Activated CD4-positive, alpha-beta T cell treated with anti-CD3 and anti-CD28 coated beads, Interleukin-2, amount 50 U/mL, for 24 hours (primary cell): ENCODE data around the gene OR2AJ1.

Source experiments
- DNase-seq, 2 donors: peaks; one replicate each; pipeline ENCODE4 v3.0.0-alpha.2; 2020; ENCODE audit warnings: low read depth in 1 of 2, low spot score in 1 of 2

OR2AJ1 gene, protein sequence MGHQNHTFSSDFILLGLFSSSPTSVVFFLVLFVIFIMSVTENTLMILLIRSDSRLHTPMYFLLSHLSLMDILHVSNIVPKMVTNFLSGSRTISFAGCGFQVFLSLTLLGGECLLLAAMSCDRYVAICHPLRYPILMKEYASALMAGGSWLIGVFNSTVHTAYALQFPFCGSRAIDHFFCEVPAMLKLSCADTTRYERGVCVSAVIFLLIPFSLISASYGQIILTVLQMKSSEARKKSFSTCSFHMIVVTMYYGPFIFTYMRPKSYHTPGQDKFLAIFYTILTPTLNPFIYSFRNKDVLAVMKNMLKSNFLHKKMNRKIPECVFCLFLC

DNA sequence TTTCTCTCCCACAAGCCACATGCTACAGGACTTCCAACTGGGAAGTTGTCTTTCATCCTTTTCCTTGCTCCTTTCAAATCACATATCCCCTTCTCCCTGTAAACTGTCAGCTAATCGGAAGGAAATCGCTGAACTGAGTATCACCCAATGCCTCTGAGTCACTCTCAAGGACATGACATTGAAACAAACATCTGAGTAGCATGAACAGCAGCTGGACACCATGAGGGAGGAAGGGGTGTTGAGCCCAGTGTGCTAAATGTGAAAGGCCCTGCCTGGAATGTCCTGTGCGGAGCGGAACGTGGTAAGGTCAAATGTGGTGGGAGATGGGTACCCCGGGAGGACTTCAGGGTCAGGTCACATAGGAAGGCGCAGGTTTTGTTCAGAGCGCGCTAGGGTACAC is at the start of gene OR2AJ1:
Gene OR2AJ1, plus strand, starts transcription at position 22 of the 400 bp plus-strand sequence. CDS start 8,880 bp downstream, outside the sequence.
- DNase-seq: no peak

DNA sequence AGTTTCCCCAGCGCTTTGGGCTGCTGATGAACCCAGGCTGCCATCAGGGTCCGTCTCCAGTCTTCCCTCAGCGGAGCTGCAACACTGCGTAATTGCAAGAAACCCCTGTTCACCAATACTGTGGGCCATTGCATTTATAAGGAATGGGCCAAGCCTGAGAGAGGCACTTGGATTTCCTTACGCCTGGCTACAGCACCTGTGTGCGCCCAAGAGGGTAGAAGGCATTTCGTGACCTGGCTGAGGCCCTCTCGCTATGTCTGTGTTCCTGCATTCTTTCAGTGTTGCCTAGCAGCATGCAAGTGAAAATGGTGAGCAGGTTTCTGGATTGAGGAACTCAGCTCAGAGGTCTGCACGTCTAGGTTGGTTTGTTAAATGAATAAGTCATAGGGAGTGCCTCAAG is 41.3 kb upstream of the OR2AJ1 start:
- no peak for DNase-seq

DNA sequence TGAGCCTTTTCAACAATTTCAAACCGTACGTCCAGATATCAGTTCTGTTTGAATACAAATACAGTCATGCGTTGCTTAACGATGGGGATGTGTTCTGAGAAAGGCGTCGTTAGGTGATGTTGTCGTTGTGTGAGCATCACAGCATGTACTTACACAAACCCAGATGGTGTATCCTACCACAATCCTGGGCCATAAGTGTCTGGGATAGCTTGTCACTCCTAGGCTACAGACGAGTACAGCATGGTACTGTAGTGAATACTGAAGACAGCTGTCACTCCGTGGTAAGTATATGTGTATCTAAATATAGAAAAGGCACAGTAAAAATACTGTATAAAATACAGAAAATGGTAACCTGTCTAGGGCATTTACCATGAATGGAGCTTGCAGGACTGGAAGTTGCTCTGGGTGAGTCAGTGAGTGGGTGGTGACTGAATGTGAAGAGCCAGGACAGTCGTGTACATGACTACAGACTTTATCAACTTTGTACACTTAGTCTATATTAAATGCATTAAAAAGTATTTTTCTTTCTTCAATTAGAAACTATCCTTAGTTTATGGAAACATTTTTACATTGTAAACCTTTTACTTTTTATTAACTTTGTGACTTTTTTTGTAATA is 39.8 kb upstream of the OR2AJ1 start:
- DNase-seq: no peak

DNA sequence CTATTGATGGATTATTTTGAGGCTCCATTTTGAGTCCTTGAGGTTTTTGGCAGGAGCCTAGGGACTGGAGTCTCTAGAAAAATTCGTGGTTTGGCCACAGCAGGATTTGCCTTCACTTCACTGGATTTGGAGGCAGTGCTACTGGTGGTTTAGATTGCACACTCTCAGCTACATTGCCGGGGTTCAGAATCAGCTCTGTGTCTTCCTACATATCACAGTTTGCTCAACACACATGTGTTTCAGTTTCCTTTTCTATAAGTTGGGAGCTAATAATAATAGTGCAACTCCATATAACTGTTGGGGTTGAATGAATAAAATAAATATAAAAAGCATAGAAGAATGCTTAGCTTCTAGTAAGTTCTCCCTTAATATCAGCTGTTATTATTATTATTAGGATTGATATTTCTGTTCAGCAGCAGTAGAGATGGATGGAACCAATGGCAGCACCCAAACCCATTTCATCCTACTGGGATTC is 29.5 kb upstream of the OR2AJ1 start, which contains the start of gene OR2W3:
Gene OR2W3, plus strand, starts transcription at position 425 of the 475 bp plus-strand sequence. Its CDS starts 0 bp downstream, at position 425.
- no peak for DNase-seq

DNA sequence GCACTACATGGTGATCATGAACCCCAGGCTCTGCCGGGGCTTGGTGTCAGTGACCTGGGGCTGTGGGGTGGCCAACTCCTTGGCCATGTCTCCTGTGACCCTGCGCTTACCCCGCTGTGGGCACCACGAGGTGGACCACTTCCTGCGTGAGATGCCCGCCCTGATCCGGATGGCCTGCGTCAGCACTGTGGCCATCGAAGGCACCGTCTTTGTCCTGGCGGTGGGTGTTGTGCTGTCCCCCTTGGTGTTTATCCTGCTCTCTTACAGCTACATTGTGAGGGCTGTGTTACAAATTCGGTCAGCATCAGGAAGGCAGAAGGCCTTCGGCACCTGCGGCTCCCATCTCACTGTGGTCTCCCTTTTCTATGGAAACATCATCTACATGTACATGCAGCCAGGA is 28.7 kb upstream of the OR2AJ1 start:
- no peak for DNase-seq

DNA sequence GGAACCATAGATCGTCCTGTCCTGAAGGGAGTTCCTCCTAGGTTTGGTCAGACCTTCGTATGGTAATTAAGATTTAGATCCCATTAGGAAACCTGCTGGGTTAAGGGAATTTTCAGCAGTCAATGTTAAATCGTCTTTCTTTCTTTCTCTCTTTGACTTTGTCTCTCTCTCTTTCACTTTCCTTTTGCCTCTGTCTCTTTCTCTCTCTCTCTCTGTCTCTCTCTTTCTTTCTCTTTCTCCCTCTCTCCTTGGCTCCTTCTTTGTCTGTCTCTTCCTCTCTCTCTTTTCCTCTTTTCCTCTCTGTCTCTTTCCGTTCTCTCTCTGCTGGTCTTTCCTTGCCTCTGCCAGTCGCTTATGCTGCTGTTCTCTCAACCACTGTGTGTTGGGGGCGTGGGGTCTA is 20.6 kb upstream of the OR2AJ1 start:
- no peak for DNase-seq

DNA sequence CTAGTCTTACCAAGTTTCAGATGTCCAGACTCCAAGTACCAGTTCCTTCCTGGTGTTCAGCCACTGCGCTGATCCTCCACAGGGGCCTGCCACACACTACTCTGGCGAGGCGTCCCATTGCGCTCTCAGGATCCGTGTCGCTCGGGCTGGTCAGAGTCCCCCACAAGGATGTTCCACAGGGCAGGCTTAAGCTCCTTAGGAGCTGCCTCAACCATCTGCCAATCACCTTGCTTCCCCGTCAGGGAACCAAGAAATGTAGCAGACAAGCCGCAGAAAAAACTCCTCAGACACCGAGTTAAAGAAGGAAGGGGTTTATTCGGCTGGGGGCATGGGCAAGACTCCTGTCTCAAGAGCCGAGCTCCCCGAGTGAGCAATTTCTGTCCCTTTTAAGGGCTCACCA is 19.5 kb upstream of the OR2AJ1 start:
- no peak for DNase-seq

DNA sequence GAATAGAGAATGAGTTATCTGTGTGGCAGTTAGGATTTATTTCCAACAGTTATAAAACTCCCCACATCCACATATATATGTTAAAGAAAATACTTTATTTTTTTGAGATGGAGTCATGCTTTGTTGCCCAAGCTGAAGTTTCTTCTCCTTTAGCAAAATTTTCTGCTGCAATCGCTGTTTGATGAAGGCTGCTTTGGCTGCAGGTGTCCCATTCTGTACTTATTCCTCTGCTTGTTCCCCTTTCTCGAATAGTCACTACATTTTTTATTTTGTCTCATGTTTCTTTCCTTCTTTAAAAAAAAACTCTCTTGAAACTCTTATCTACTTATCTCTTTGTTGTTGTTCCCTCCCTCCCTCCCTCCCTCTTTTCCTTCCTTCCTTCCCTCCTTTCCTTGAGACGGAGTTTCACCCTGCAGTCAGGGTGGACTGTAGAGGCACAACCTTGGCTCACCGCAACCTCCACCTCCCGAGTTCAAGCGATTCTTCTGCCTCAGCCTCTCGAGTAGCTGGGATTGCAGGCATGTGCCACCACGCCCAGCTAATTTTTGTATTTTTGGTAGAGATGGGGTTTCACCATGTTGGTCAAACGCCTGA is 18.7 kb upstream of the OR2AJ1 start:
- no peak for DNase-seq

DNA sequence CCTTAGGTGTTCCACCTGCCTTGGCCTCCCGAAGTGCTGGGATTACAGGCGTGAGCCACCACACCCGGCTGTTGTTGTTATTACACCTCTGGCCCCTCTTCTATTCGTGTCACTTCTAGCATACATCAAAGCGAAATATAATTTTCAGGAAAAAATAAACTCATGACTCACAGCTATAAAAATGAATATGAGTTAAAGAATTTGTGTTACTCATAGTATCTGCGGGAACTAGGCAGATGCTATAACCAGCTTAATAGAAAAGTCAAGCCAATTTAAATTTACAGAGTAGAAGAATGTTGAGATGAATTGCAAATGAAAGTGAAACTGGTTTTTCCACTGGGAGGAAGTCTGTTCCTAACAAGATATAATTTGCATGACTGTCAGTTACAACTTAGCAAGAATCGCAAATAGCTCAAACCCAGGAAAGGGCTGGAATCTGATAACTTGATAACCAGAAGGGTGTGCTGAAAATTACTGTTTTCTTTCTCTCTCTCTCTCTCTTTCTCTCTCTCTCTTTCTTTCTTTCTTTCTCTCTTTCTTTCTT is 18.1 kb upstream of the OR2AJ1 start:
- DNase-seq: peak in 1 of 2 donors; percentile 8

DNA sequence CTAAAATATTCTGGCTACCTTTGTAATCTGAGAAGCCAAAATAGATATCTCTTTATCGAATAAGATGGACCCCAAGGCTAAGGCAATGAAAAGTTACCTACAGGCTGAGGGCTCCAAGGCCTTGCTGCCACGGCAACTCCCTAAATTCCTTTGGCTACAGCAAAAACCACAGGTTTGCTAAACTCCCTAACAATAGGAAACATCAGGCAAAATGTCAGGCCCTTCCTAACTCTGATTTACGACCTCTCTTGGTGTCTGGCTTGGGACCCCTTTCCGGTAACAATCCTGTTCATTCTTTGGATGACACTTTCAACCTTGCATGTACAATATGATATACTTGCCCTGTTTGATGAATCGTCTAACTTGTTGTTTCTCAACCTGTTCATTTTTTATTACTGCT is 15.9 kb upstream of the OR2AJ1 start:
- no peak for DNase-seq

DNA sequence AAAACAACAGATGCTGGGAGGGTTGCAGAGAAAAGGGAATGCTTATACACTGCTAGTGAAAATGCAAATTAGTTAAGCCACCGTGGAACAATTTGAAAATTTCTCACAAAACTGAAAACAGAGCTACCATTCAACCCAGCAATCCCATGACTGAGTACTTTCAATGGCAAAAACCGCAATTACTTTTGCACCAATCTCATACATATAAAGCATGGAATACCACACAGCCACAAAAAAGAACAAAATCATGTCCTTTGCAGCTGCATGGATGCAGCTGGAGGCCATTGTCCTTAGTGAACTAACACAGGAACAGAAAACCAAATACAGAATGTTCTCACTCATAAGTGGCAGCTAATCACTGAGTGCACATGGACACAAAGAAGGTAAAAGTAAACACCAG is 10.9 kb upstream of the OR2AJ1 start:
- DNase-seq: no peak

DNA sequence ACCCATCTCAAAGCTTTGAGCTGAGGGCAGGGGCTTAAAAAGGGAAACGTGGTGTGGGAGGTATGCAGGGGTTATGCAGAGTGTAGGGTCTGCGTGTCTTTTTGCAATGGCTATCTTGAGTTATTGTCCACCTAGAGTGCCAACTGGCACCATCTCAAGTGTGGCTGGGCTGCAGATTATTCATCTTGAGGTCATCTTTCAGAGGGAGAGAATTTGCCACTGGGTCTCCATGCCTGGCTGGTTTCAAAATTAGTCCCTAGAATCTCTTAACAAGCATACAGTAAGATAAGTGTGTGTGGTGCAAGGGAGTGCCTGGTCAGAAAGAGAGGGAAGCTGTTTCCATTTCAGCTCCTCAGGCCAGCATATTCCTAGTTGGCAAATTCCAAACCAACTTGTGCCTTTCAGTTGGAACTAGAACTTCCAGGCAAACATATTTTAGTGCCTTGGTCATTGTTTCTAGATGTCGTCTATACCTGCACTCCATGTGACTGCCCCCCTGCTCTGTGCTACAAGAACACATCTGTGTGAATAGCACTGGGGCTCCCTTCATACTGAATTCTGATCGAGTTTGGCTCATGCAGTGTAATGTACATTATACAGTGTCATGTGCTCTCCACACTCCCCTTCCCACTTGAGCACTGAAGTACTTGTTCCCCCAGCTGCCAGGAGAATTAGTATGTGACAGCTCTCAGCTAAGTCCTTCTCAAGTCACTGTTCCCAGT is 9.6 kb upstream of the OR2AJ1 start:
- DNase-seq: no peak

DNA sequence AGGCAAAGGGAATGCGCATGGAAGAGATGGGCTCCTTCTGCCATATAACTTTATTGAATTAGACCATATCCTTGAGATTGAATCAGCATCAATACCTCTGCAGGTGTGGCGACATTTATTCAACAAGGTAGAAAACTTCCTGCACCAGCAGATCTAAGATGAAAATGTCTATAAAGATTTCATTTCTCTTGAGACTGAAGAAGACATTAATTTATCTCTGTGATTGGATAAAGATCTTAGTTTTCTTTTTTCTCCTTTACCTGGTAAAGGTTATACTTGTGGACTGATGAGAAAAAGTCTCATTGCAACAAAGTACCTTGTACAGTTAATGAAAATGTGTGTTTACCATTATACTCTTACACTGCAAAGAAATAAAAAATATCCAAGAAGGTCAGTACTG is 4.7 kb upstream of the OR2AJ1 start, which contains the start of gene OR2T8:
Gene OR2T8, plus strand, starts transcription at position 301 of the 400 bp plus-strand sequence. CDS start 766 bp downstream, outside the sequence.
- no peak for DNase-seq

DNA sequence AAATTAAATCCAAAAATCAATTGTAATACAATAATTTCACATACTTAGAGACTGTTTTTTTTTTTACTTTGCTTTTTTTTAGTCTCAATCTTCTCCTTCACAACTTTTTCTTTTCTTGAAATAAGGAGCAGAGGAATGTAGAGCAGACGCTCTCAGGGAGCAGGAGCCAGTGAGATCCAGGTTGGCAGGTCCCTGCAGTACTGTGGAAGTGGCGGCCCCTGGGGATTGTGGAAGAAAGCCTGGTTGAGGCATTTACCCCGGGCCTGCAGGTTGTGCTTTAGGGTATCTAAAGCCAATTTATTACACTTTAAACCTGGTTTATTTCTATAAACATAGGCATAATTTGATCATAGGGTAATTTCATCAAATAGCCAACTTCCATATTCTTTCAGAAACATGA is 748 bp upstream of the OR2AJ1 start:
- DNase-seq: no peak

DNA sequence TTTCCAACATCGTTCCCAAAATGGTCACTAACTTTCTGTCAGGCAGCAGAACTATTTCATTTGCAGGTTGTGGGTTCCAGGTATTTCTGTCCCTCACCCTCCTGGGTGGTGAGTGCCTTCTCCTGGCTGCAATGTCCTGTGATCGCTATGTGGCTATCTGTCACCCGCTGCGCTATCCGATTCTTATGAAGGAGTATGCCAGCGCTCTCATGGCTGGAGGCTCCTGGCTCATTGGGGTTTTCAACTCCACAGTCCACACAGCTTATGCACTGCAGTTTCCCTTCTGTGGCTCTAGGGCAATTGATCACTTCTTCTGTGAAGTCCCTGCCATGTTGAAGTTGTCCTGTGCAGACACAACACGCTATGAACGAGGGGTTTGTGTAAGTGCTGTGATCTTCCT is 9.3 kb downstream of the OR2AJ1 start:
- DNase-seq: no peak

DNA sequence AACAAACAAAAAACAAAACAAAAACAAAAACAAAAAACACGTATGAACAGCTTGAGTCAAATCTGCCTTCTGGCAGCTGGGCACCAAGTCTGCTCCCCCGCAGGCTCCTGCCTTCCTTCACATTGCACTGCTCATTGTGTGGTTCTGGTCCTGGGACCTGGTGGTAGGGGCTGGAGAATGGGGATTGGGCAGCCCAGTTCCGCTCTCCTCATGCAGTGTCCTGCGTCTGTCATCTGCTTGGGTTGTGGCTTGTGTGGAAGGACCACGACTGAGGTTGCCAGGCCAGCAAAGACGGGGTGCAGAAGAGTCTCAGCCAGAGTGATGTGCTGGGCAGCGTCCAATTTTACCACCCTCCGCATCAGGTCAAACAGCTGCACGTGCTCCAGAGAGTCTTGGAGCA is 11.1 kb downstream of the OR2AJ1 start:
- DNase-seq: no peak

DNA sequence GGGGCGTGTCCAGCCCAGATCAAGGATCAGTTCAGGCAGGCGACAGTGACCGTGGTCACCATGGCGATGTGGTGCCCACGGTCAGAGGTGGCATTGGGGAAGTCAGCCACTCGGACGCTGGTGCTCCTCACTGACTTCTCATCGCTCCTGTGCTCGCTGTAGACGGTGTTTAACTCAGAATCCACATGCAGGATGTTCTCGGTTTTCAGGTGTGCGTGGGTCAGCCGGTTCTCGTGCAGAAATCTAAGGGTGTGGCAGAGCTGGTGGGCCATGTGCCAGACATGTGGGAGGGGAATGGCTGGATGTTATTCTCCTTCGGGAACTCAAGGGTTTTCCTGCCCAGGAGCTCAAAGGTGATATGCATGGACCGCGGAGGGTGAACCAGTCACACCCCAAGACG is 11.7 kb downstream of the OR2AJ1 start:
- no peak for DNase-seq

DNA sequence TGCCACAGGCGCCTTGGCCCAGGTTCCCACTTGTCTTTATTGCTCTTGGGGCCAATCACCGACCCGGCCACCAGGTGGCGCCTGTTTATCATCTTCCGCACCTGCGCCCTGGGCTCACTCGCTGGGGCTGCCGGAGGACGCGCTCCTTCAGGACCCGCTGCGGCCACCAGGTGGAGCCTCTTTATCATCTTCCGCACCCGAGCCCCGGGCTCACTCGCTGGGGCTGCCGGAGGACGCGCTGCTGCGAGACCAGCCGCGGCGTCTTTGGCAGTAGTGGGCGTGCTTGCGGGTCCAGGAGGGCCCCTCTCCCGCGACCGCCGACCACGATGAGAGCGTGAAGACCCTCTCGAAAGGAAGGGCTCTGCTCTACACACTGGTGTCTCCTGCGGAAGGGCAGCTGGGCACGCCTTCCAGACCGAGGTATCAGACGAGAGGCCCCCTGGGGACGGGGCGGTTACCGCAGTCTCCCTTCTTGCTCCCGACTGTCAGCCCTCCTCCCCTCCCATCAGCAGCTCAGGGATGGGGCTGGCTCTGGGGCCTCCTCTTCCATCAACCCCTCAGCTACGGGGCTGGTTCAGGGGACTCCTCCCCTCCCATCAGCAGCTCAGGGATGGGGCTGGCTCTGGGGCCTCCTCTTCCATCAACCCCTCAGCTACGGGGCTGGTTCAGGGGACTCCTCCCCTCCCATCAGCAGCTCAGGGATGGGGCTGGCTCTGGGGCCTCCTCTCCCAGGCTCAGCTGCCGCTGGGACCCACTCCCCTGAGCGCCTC is 12.5 kb downstream of the OR2AJ1 start:
- peak; percentile 30 to 89 for DNase-seq

DNA sequence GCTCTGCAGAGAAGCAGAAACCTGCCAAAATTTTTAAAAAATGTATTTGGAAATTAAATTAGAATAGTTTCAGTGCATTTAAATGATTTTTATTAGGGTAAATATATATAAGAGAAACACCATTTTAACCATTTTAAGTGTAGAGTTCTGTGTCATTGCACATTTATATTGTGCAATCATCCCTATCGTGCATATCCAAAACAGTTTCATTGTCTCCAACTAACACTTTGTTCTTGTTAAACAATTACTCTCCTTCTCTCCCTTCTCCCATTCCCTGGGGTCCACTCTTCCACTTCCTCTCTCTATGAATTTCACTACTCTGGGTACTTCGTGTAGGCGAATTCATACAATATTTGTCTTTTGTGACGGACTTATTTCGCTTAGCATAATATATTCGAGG is 17.9 kb downstream of the OR2AJ1 start:
- no peak for DNase-seq

DNA sequence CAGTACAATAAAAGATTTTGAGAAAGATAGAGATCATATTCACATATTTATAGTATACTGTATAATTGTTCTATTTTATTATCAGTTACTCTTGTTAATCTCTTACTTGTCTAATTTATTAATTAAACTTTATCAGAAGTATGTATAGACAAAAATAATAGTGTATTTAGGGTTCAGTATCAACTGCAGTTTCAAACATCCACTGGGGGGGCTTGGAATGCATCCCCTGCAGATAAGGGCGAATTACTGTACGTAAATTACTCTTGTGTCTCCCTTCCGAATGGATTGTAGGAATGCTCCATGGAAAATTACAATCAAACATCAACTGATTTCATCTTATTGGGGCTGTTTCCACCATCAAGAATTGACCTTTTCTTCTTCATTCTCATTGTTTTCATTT is 23.9 kb downstream of the OR2AJ1 start, which contains the start of gene OR2L8:
Gene OR2L8, plus strand, starts transcription at position 301 of the 400 bp plus-strand sequence. Its CDS starts 0 bp downstream, at position 301.
- no peak for DNase-seq
